HEK293 (cell line): ENCODE results near the gene PDE2A.

Experiments
- CTCF ChIA-PET: fragments of 350-600 bp; formaldehyde crosslinking; extraction: SDS; loops from one replicate; lab custom pipeline; 2021; ENCODE audit warnings: antibody characterized with exemption; lab: Yijun Ruan, JAX
- POLR2A ChIA-PET: fragments of 300-600 bp; formaldehyde crosslinking; extraction: SDS; loops from one replicate; lab custom pipeline; 2020; ENCODE audit warnings: antibody characterized with exemption, inconsistent platforms; lab: Yijun Ruan, JAX
- H3K27ac ChIP-seq: fragments of 200-500 bp; sonication (Bioruptor generic); 2 replicates; pipeline ENCODE4 v1.5.1; 2014; ENCODE audit warnings: low read depth, low read length, control low read depth, inconsistent platforms; ENCODE audit errors: extremely low read depth
- H3K36me3 ChIP-seq, 2 experiments: fragments of 200-500 bp in 1 of 2; sonication (Bioruptor generic) in 1 of 2; 1 replicate in 1 of 2; 2 replicates in 1 of 2; pipeline ENCODE4 v1.5.1; 2014 to 2017; ENCODE audit warnings: inconsistent platforms in 2 of 2, low read length in 2 of 2; ENCODE audit not compliant: control insufficient read depth in 2 of 2, insufficient read depth in 1 of 2
- H3K4me1 ChIP-seq: fragments of 200-500 bp; sonication (Bioruptor generic); 2 replicates; pipeline ENCODE4 v1.5.1; 2014; ENCODE audit warnings: mild to moderate bottlenecking, low read length, inconsistent platforms; ENCODE audit not compliant: control insufficient read depth, insufficient read depth
- H3K4me3 ChIP-seq: 2 replicates; pipeline ENCODE4 v1.5.1; 2011; ENCODE audit warnings: low read depth, mild to moderate bottlenecking, control low read depth, low read length, moderate library complexity
- H3K9me3 ChIP-seq: fragments of 200-500 bp; sonication (Bioruptor generic); 2 replicates; pipeline ENCODE4 v1.5.1; 2014; ENCODE audit warnings: low read depth, low read length, inconsistent platforms; ENCODE audit not compliant: control insufficient read depth, insufficient read depth
- BCL11A ChIP-seq: fragments of 450-650 bp; formaldehyde crosslinking; IDR thresholded peaks from 2 replicates; pipeline ENCODE4 v1.5.1; 2016; ENCODE audit warnings: low read depth, missing biosample characterization, missing genetic modification characterization
- HOXC10 ChIP-seq: sonication (generic); formaldehyde crosslinking; IDR thresholded peaks from 2 replicates; pipeline ENCODE4 v1.8.1; 2023; ENCODE audit warnings: mild to moderate bottlenecking, missing genetic modification reagents
- KLF16 ChIP-seq: fragments of 450-650 bp; formaldehyde crosslinking; IDR thresholded peaks from 2 replicates; pipeline ENCODE4 v1.5.1; 2017; ENCODE audit warnings: missing biosample characterization, missing genetic modification characterization
- KLF7 ChIP-seq: fragments of 450-650 bp; formaldehyde crosslinking; IDR thresholded peaks from 2 replicates; pipeline ENCODE4 v1.5.1; 2016; ENCODE audit warnings: missing biosample characterization, missing genetic modification characterization, borderline replicate concordance
- KLF9 ChIP-seq: fragments of 450-650 bp; formaldehyde crosslinking; IDR thresholded peaks from 2 replicates; pipeline ENCODE4 v1.5.1; 2016; ENCODE audit warnings: missing biosample characterization, missing genetic modification characterization, low read depth
- OVOL3 ChIP-seq: fragments of 450-650 bp; formaldehyde crosslinking; IDR thresholded peaks from 2 replicates; pipeline ENCODE4 v1.5.1; 2016; ENCODE audit warnings: missing biosample characterization, missing genetic modification characterization
- PRDM1 ChIP-seq: fragments of 450-650 bp; formaldehyde crosslinking; IDR thresholded peaks from 2 replicates; pipeline ENCODE4; 2016; ENCODE audit warnings: missing biosample characterization, missing genetic modification characterization
- SALL2 ChIP-seq: fragments of 450-650 bp; formaldehyde crosslinking; IDR thresholded peaks from 2 replicates; pipeline ENCODE4 v1.5.0; 2017; ENCODE audit warnings: missing biosample characterization, mild to moderate bottlenecking, missing genetic modification characterization, borderline replicate concordance
- SETDB1 ChIP-seq: IDR thresholded peaks from one replicate; pipeline ENCODE4 v1.6.1; 2017; ENCODE audit warnings: mild to moderate bottlenecking, low read length, moderate library complexity, mixed read lengths; ENCODE audit not compliant: insufficient read length
- WT1 ChIP-seq: fragments of 450-650 bp; formaldehyde crosslinking; IDR thresholded peaks from 2 replicates; pipeline ENCODE4 v1.5.1; 2016; ENCODE audit warnings: missing biosample characterization, missing genetic modification characterization
- ZBTB1 ChIP-seq: fragments of 450-650 bp; formaldehyde crosslinking; IDR thresholded peaks from 2 replicates; pipeline ENCODE4 v1.5.1; 2016; ENCODE audit warnings: missing biosample characterization, missing genetic modification characterization
- ZBTB17 ChIP-seq: fragments of 450-650 bp; formaldehyde crosslinking; IDR thresholded peaks from 2 replicates; pipeline ENCODE4 v1.5.1; 2016; ENCODE audit warnings: missing biosample characterization, missing genetic modification characterization
- ZBTB6 ChIP-seq: fragments of 450-650 bp; formaldehyde crosslinking; IDR thresholded peaks from 2 replicates; pipeline ENCODE4 v1.5.1; 2017; ENCODE audit warnings: missing biosample characterization, missing genetic modification characterization
- ZEB2 ChIP-seq: fragments of 450-650 bp; formaldehyde crosslinking; IDR thresholded peaks from 2 replicates; pipeline ENCODE4 v1.5.1; 2016; ENCODE audit warnings: missing biosample characterization, missing genetic modification characterization
- ZNF157 ChIP-seq: fragments of 450-650 bp; formaldehyde crosslinking; IDR thresholded peaks from 2 replicates; pipeline ENCODE4 v1.5.1; 2016; ENCODE audit warnings: missing biosample characterization, missing genetic modification characterization
- ZNF175 ChIP-seq: fragments of 450-650 bp; formaldehyde crosslinking; IDR thresholded peaks from 2 replicates; pipeline ENCODE4 v1.5.1; 2016; ENCODE audit warnings: missing biosample characterization, missing genetic modification characterization
- ZNF2 ChIP-seq: fragments of 450-650 bp; formaldehyde crosslinking; IDR thresholded peaks from 2 replicates; pipeline ENCODE4 v1.5.1; 2016; ENCODE audit warnings: missing biosample characterization, missing genetic modification characterization
- ZNF292 ChIP-seq: fragments of 450-650 bp; formaldehyde crosslinking; IDR thresholded peaks from 2 replicates; pipeline ENCODE4 v1.5.1; 2016; ENCODE audit warnings: low read depth, missing biosample characterization, missing genetic modification characterization, borderline replicate concordance
- ZNF335 ChIP-seq: fragments of 450-650 bp; formaldehyde crosslinking; conservative IDR thresholded peaks from 2 replicates; pipeline ENCODE4 v1.5.1; 2016; ENCODE audit warnings: missing biosample characterization, missing genetic modification characterization
- ZNF501 ChIP-seq: fragments of 450-650 bp; formaldehyde crosslinking; IDR thresholded peaks from 2 replicates; pipeline ENCODE4 v1.5.1; 2016; ENCODE audit warnings: missing biosample characterization, missing genetic modification characterization
- ZNF558 ChIP-seq: fragments of 450-650 bp; formaldehyde crosslinking; IDR thresholded peaks from 2 replicates; pipeline ENCODE4 v1.5.1; 2016; ENCODE audit warnings: missing biosample characterization, missing genetic modification characterization
- ZNF654 ChIP-seq: fragments of 450-650 bp; formaldehyde crosslinking; IDR thresholded peaks from 2 replicates; pipeline ENCODE4 v1.5.1; 2016; ENCODE audit warnings: low read depth, missing biosample characterization, missing genetic modification characterization
- ZNF677 ChIP-seq: fragments of 450-650 bp; IDR thresholded peaks from 2 replicates; pipeline ENCODE4 v1.5.0; 2018; ENCODE audit warnings: missing biosample characterization, mild to moderate bottlenecking, missing genetic modification characterization, moderate library complexity
- ZSCAN30 ChIP-seq: fragments of 450-650 bp; IDR thresholded peaks from 2 replicates; pipeline ENCODE4 v1.5.1; 2018; ENCODE audit warnings: missing biosample characterization, mild to moderate bottlenecking, missing genetic modification characterization, moderate library complexity
- ZXDB ChIP-seq: fragments of 450-650 bp; formaldehyde crosslinking; IDR thresholded peaks from 2 replicates; pipeline ENCODE4 v1.5.1; 2016; ENCODE audit warnings: missing biosample characterization, missing genetic modification characterization
- TF ChIP-seq, protein P1 (sequence below): fragments of 450-650 bp; formaldehyde crosslinking; IDR thresholded peaks from 2 replicates; pipeline ENCODE4 v1.5.1; 2017; ENCODE audit warnings: missing biosample characterization, missing genetic modification characterization

The PDE2A gene

GRCh38 chr11:72578991-72579815 lies 95.0 kb downstream of the PDE2A start (continued):
- no peak for TF ChIP-seq ZEB2 (tag by site-specific recombination)
- TF ChIP-seq ZBTB1 (tag by site-specific recombination) = no peak

DNA sequence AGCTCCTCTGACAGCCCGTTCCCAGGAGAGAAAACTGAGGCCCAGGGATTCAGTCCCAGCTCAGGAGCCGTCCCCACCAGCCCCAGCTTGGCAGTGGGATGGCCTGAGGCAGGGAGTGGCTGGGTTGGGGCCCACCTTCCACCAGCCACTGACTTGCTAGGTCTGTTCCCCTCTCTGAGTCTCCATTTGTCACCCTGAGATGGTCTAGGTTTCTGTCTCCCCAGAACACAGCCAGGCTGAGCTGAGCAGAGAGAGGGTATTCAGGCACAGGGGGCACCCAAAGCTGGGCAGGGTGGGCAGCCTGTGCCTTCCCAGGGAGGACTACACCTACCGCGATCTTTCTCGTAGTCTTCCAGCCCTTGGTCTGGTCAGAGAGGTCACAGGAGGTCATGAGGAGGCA lies 95.7 kb downstream of the PDE2A start:
- H3K9me3 ChIP-seq = no peaks in the 10 kb centered on the region
- no peak overlapping the region for H3K27ac ChIP-seq
- no peaks in the 10 kb centered on the region for H3K4me1 ChIP-seq
- ChIA-PET CTCF (interaction anchor here (1.3 to 2.0 kb wide), 3 partner anchors 8 to 105 kb away, joined by 5 to 8 read pairs (median 6); no protein-coding TSS in a partner anchor), POLR2A (no interaction called here)
- H3K4me3 ChIP-seq = no peak overlapping the region
- no peaks in the 10 kb centered on the region for H3K36me3 ChIP-seq
- TF ChIP-seq ZNF654 (tag by site-specific recombination) = no peak
- no peak for TF ChIP-seq ZNF157 (tag by site-specific recombination)
- TF ChIP-seq BCL11A = no peak
- TF ChIP-seq HOXC10 (CRISPR knock-in tag) = no peak
- no peak for TF ChIP-seq ZNF501
- TF ChIP-seq ZNF558 (tag by site-specific recombination) = no peak
- TF ChIP-seq PRDM1 (tag by site-specific recombination) = no peak
- no peak for TF ChIP-seq ZXDB (tag by site-specific recombination)
- no peak for TF ChIP-seq KLF7 (tag by site-specific recombination)
- no peak for TF ChIP-seq ZBTB17 (tag by site-specific recombination)
- no peak for TF ChIP-seq SALL2 (tag by site-specific recombination)
- TF ChIP-seq ZBTB6 = no peak
- TF ChIP-seq ZNF2 (tag by site-specific recombination) = no peak

DNA sequence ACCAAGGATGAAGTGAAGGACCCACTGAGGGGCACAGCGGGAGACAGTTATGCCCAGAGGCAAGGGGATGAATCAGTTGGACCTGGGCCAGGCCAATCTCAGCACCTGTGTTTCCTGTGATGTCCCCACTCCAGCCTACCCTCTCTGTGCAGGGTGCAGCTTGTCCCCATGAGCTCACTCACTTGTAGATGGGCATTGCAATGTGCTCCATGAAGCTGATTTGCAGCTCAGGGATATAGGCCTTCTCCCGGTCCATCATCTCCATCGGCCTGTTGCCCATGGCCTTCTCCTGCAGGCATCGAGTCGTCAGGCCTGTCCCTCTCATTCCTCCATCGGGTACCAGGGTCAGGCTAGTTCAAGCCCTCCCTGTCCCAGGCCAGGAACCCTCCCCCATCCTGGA lies 96.2 kb downstream of the PDE2A start:
- Histone ChIP-seq H3K27ac (no peak overlapping the region), H3K9me3 (no peaks in the 10 kb centered on the region), H3K4me3 (no peak overlapping the region), H3K4me1 (no peaks in the 10 kb centered on the region), H3K36me3 (no peaks in the 10 kb centered on the region)
- CTCF ChIA-PET = interaction anchor here (0.7 to 2.0 kb wide), 3 partner anchors 9 to 106 kb away, joined by 5 to 8 read pairs (median 5); no protein-coding TSS in a partner anchor
- TF ChIP-seq OVOL3 (tag by site-specific recombination) = no peak
- no peak for TF ChIP-seq ZNF677 (tag by site-specific recombination)
- no peak for TF ChIP-seq WT1 (tag by site-specific recombination)
- TF ChIP-seq ZNF175 (tag by site-specific recombination) = no peak
- TF ChIP-seq KLF9 (tag by site-specific recombination) = no peak
- no peak for TF ChIP-seq ZNF292
- no peak for TF ChIP-seq ZNF335 (tag by site-specific recombination)
- TF ChIP-seq, protein P1, sequence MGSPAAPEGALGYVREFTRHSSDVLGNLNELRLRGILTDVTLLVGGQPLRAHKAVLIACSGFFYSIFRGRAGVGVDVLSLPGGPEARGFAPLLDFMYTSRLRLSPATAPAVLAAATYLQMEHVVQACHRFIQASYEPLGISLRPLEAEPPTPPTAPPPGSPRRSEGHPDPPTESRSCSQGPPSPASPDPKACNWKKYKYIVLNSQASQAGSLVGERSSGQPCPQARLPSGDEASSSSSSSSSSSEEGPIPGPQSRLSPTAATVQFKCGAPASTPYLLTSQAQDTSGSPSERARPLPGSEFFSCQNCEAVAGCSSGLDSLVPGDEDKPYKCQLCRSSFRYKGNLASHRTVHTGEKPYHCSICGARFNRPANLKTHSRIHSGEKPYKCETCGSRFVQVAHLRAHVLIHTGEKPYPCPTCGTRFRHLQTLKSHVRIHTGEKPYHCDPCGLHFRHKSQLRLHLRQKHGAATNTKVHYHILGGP (tag by site-specific recombination) = no peak
- TF ChIP-seq ZSCAN30 (tag by site-specific recombination) = no peak
- no peak for TF ChIP-seq SETDB1
- TF ChIP-seq KLF16 (tag by site-specific recombination) = no peak
- TF ChIP-seq PRDM1 (tag by site-specific recombination) = no peak
- POLR2A ChIA-PET = no interaction called here
